Glomerular endothelial cell (primary cell): ENCODE results near the gene SSUH2. TPM values are rescaled to one million over a fixed set of nuclear protein-coding genes. Genes with fewer than 3 reads are reported as not detected.
"Not testable (repeated sequence)": the region's sequence is repeated elsewhere in the genome, so short reads cannot be mapped to it uniquely, and the experiment has no call there.

ENCODE experiments used
- DNase-seq: peaks from one replicate; pipeline ENCODE4 v3.0.0-alpha.2; 2011; ENCODE audit warnings: low read depth, low spot score; ENCODE audit errors: extremely low read depth
- total RNA-seq: library from RNA; depleted of rRNA; stranded (reverse); fragments of >200 nt; gene quantifications from 2 replicates; pipeline ENCODE4 v1.2.3, GENCODE V29; 2015

The SSUH2 gene
- not detected in 2 replicates for total RNA-seq

DNA sequence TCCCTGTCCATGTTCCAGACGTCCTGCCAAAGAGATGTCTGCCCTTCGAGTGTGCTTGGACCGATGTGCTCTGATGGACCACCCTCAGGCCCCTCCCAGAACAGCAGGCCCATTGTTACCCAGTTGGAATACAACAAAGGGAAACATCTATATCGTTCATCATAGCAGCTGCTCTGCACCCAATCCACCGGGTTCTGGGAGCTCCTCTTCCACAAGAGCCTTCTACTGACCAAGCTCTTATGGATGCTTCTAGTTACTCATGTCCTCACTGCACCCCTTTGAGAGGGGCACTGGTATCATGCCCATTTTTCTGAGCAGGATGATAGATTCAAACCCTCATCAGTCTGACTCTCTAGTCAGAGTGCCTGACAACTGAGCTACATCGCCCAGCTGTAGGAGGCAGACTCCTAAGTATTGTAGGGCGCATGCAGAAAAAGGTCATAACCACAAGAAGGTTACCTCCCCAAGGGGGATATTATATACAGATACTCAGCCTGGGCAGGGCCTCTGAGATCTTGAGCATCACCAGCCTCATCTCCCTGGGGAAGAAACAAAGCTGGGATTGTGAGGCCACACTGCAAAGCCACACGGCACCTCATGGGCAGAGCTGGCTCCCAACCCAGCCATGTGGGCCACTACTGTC lies at the start of gene SSUH2:
Gene SSUH2 (minus strand): TSS at position 51 of the 643 bp plus-strand sequence. CDS start 40 bp downstream, at position 11.
- DNase-seq: no peak

GRCh38 chr3:8691295-8691694 lies 46.7 kb upstream of the SSUH2 start:
- not testable (repeated sequence) for DNase-seq

DNA sequence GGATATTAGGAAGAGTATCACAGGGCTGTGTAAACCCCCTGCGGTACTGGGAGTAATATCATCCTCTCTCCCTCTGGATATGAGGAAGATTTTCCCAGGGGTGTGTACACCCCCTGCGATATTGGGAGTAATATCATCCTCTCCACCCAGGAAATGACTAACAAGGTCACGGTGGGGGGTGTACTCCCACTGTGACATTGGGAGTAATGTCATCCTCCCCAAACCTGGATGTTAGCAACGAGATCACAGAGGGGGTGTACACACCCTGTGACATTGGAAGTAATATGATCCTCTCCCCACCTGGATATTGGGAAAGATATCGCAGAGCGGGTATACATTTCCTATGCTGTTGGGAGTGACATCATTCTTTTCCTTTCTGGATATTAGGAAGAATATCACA lies 40.4 kb upstream of the SSUH2 start:
- not testable (repeated sequence) for DNase-seq

DNA sequence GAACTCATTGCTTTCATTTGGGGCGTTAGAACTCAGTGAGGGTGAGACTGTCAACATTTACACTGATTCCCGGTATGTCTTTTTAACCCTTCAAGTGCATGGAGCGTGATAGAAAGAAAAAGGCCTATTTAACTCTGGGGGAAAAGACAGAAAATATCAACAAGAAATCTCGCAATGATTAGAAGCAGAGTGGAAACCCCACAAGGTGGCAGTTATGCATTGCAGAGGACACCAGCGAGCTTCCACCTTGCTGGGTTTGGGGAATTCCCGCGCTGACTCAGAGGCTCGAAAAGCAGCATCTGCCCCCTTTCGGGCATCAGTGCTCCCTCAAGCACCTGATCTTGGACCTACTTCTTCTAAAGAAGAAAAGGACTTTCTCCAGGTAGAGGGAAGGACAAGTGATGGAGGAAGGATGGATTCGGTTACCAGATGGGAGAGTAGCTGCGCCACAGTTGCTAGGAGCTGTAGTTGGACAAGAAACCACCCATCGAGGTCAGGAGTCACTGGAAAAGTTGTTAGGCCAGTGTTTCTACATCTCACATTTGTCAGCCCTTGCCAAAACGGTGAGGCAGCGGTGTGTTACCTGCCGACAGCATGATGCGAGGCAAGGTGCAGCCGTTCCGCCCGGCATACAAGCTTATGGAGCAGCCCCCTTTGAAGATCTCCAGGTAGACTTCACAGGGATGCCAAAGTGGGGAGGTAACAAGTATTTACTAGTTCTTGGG lies 38.4 kb upstream of the SSUH2 start:
- DNase-seq: not testable (repeated sequence)

DNA sequence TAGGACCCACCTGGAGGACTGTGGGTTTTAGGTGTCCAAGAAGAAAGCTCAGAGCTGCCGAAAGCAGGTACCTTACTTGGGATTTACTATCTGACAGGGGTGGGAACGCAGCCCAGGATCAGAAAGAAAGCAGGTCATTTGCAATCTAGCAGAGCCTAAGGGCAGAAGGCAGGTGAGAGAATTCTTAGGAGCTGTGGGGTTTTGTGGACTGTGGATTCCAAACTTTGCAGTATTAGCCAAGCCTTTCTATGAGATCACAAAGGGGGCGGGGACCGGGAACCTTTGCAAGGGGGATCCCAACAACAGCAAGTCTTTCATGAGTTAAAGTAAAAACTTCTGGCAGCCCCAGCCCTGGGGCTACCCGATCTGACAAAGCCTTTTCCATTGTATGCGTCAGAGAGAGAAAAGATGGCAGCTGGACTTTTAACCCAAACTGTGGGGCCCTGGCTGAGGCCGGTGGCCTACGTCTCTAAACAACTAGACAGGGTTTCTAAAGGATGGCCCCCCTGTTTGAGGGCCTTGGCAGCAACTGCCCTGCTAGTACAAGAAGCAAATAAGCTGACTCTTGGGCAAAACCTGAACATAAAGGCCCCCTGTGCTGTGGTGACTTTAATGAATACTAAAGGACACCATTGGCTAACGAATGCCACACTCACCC lies 37.4 kb upstream of the SSUH2 start:
- not testable (repeated sequence) for DNase-seq

- no peak for DNase-seq
Observed at GRCh38 chr3:8681349-8681748, 36.8 kb upstream of the SSUH2 start.

GRCh38 chr3:8679817-8680553 lies 35.4 kb upstream of the SSUH2 start:
- DNase-seq: not testable (repeated sequence)

- no peak for DNase-seq
Observed at GRCh38 chr3:8678751-8679150, 34.2 kb upstream of the SSUH2 start.

DNA sequence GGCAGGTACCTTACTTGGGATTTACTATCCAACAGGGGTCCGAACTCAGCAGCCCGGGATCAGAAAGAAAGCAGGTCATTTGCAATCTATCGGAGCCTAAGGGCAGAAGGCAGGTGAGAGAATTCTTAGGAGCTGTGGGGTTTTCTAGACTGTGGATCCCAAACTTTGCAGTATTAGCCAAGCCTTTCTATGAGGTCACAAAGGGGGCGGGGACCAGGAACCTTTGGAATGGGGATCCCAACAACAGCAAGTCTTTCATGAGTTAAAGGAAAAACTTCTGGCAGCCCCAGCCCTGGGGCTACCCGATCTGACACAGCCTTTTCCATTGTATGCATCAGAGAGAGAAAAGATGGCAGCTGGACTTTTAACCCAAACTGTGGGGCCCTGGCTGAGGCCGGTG lies 32.7 kb upstream of the SSUH2 start:
- not testable (repeated sequence) for DNase-seq

DNA sequence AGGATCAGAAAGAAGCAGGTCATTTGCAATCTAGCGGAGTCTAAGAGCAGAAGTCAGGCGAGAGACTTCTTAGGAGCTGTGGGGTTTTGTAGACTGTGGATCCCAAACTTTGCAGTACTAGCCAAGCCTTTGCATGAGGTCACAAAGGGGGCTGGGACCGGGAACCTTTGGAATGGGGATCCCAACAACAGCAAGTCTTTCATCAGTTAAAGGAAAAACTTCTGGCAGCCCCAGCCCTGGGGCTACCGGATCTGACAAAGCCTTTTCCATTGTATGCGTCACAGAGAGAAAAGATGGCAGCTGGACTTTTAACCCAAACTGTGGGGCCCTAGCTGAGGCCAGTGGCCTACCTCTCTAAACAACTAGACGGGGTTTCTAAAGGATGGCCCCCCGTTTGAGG lies 31.0 kb upstream of the SSUH2 start:
- not testable (repeated sequence) for DNase-seq

DNA sequence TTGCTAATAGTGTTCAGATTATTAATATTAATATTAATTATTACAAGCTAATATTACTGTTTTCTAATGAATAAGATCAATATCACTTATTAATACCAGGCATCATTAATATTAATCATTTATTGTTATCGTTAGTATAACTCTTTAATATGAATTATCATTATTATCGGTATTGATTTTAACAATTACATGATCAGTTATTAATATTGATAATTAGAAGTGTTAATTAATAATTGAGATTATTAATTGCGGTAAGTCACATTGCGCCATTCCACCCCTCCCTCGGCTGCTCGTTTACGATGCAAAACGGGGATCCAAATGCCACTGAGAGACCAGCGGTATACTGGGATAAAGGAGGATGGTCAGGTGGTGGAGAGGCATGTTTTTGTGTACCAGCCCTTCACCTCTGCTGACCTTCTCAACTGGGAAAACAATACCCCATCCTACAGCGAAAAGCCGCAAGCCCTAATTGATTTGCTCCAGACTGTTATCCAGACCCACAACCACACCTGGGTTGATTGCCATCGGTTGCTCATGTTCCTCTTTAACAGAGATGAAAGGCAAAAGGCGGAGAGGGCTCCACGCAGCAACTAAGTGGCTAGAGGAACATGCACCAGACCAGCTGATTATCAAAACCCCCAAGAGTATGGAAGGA lies 28.6 kb upstream of the SSUH2 start:
- DNase-seq: no peak

DNA sequence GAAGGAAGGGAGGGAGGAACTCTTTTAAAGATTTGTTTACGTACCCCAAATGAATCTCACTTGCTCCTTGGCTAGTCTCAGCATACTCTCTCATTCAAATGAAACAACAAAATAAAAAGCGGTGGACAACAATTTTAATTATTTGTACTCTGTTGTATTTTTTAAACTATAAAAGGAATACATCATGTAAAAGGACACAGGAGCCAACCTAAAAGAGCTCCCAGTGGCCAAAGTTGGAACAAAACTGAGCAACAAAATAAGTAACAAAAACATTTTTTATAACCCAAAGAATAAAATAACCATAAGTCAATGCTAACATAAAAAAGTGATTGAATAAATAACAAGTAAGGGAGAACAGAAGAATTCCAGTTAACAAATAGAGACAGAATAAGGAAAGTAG lies 24.4 kb upstream of the SSUH2 start:
- no peak for DNase-seq

DNA sequence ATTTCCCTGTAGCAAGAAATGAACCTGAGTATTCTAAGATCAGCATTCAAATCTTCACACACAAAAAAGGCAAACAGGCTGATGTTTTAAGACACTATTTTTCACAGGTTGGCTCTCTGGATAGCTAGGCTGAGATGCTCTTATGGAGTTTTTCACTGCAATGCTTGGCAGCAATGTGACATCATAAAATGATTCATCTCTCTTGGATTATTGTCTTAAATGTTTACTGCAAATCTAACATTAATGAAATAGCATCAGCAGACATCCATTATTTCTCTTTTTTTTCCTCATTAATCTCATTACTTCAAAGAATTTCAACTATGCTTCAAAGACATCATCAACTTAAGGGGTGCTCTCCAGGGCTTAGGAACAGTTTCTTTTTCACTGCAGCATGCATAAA lies 23.6 kb upstream of the SSUH2 start:
- DNase-seq: no peak

DNA sequence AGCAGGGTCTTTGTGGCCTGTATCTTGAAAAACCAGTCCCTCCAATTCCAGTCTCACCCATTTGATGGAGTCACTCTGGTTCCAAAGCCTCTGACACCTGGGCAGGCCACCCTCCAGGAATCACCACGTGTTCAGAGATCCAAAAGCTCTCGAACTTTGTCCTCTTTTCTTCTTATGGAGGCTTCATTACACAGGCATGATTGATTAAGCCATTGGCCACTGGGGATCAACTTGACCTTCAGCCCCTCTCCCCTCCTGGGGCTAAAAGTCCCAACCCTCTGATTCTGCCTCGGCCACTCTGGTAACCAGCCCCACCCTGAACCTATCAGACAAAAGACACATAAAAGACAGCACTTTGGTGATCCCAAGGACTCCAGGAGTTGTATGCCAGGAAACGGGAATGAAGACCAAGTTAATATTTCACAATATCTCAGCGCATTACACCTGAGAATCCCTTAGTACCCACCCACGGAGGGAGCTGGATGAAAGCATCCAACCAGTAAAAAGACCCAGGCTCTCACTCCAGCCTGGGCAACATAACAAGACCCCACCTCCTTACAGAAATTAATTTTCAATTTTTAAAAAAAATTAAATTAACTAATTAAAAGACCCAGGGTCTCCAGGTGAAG lies 23.0 kb upstream of the SSUH2 start:
- DNase-seq: no peak

DNA sequence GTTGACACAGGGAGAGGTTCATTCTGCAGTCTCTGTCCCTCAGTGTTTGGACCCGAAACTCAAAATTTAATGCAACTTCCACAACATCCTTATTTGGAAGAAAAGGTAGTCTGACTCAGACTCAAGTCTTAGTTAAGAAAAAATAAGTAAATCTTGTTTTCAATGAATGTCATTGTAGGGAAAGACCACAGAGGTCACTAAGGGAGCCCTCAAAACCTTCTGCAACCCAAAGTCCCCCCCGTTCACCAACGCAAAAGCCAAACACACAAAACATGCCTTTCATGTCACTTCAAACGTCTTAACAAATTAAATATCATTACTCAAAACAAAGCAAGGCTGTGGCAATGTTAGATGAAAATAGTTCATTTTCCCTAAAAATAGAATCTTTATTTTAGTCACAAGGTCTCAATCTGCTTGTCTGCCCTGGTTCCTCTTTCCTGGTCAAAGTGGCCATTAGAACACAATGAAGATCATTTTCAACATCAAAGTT lies 20.9 kb upstream of the SSUH2 start:
- no peak for DNase-seq

DNA sequence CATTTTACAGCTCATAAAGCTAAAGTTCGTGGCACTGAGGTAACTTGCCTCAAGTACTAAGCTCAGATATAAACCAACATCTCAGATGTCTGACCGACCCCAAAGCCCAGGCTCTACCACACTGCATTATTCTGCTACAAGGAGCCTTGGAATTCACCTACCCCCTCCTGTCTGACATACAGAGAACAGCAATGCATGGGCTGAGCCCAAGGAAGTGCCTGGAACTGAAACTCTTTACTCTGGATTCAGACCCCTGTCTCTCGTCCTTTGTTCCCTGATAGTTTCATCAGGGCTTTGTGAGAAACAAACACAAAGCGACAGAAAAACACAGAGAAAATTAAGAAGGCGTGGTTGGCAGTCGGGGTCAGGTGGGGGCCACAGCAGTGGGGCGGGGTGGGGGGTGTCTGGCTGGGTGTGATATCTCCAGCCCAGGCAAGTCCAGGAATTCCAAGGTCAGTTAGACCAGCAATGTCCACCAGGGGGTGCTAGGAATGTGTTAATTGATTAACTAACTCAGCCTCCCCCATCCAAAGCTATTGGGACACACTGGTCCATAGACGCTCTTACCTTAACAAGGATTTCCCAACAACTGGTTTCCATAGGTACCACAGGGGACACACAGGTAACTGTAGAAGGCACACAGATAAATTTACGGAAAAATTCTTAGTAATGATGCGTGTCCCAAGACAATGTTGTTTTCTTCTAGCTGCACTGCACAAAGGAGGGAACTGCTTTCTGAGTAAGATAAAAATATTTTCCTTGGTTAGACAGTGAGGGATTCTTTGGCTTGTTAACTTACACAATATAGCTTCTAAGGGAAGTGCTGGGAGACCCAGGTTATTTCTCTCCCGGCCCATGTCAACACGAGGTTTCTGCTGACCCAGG lies 18.8 kb upstream of the SSUH2 start:
- DNase-seq: peak; percentile 60

DNA sequence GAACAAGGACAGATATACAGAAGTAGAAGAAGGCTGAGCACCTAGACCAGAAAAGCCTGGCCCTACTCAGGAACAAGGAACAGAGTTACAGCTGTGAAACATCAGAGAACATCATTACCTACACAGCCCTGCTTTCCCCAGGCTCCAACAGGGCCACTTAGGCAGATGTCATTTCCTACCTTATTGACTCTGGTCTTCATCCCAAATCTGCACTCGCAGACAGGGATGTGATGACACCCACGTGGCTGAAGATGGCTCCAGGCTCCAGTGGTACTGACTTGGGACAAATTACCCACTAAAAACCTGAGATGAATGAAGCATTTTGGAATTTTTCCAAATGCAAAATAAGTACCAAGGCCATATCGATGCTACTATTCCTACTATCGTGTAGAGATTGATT lies 18.0 kb upstream of the SSUH2 start:
- no peak for DNase-seq

GRCh38 chr3:8660175-8661118 lies 15.8 kb upstream of the SSUH2 start:
- DNase-seq: no peak
